GM12874 (cell line): ENCODE results near the gene CA7.

Experiments
- TF ChIP-seq, protein P1 (sequence below): IDR thresholded peaks from 2 replicates; pipeline ENCODE4 v1.5.1; 2011; ENCODE audit warnings: low read depth, mild to moderate bottlenecking, control low read depth, low read length, moderate library complexity; ENCODE audit not compliant: insufficient read depth

Gene CA7

DNA sequence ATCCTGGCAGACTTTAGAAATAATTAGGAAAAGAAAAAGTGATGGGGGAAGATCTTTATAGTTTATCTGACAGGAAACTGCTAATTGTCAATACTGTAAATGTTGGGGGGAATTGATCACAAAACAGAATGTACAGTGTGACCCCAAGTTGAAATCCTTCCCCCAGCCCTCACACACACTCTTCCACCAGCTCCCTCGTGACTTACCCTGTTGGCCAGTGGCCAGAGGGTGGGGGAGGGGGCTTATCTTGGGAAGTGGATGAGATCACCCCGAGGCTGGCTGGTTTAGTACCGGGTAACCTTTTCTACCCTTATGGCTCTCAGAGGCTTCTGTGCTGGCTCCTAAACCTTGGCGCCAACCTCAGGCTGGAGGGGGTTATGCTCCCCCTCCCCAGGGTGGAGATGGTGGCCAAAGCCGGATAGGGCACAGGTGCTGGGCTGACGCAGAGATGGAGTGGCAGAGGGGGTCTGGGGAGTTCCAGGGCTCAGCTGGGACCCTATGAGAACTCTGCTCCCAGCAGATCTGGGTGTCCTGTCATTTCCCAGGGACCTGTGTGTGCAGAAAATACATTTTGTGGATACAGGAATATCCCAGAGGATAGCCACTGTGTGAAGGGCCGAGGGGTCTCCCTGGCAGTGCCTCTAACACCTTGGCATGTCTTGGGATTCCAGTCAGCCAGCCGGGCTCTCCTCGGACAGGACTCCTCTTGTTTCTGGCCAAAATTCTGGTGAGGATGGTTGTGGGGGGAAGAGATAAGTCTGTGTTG lies 55.9 kb downstream of the CA7 start:
- TF ChIP-seq, protein P1, sequence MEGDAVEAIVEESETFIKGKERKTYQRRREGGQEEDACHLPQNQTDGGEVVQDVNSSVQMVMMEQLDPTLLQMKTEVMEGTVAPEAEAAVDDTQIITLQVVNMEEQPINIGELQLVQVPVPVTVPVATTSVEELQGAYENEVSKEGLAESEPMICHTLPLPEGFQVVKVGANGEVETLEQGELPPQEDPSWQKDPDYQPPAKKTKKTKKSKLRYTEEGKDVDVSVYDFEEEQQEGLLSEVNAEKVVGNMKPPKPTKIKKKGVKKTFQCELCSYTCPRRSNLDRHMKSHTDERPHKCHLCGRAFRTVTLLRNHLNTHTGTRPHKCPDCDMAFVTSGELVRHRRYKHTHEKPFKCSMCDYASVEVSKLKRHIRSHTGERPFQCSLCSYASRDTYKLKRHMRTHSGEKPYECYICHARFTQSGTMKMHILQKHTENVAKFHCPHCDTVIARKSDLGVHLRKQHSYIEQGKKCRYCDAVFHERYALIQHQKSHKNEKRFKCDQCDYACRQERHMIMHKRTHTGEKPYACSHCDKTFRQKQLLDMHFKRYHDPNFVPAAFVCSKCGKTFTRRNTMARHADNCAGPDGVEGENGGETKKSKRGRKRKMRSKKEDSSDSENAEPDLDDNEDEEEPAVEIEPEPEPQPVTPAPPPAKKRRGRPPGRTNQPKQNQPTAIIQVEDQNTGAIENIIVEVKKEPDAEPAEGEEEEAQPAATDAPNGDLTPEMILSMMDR = no peak

DNA sequence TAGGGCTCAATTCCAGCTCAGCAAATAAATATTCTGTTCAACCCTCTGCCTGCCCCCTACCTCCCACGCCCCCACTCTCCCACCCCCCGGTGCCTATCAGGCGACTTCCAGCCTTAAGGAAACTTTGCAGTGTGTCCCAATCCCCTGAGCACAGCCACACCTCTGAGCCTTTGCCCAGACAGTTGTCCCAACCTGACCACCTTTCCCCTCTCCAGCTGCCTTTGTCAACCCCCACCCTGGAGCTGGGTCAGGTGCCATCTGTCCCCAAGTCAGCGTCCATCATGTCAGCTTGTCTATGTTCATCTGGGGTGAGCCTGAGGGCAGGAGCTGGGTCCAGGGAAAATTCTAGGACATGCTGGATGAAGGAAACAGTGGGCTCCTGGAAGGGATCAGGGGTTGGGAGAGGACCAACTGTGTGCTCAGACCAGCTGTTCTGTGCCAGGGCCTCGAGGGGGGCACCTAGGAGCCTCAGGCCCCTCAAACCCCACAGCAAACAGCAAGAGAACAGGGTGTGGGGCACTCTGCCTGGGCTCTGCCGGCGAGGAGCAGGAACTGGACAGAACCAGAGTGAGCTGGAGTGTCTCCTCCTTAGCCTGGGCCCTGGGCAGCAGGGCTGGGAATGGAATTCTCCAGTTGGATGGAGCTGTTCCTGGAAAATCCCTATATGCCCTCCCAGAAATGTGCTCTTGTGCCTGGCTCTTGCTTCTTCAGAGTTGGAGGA lies 56.7 kb downstream of the CA7 start:
- TF ChIP-seq, protein P1 = no peak

DNA sequence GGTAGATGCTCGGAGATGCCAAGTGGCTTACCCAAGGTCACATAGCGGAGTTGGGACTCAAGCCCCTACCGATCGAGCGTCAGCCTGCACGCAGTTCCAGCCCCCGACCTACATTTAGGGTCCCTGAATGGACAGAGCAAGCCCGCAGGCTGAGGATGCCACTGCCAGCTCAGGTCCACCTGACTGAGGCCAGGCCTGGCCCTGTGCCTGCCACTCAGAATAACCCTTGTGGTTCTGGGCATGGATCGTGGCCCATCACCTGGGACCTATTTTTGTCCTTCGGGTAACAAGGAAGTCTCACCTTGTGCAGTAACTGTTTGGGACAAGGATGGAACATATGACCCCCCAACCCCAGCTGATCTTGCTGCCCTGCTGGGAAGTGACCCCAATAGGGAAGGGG lies 57.4 kb downstream of the CA7 start:
- TF ChIP-seq, protein P1 = no peak

DNA sequence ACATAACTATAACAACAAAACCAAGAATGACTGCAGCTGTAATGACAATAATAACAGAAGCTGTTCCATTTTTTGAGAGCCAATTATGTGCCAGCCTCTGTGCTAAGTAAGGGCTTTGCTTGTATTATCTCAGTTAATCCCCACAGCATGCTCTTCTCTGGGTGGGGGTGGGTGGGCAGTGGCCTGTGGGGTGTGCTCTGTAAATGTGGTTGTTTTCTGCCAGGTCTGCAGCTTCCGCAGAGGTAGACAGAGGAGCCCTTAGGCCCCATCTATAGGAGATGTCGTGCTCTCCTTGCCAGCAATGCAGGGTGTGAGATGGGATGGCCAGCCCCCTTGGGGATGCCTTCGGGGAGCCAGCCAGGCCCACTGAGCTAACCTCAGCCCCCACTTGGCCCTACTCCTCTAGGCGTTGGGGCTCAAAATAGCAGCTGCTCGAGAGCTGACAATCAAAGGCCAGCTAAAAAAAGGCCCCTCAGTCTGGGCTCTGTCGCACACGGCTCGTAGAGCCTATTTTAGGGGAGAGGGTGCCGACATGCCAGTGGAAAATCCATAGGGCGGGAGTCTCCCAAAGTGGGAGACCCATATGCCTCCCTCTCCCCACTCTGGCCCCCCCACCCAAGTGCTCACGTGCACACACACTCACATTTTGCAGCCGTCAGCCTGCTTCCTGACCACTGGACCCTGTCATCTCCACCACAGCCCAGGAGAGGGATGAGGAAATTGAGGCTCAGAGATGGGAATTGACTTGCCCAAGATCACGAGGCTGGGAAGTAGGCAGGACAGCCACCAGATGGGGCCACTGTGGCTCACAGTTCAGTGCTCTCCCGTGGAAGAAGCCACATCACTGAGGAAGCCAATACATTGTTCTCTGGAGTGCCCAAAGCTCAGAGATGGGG lies 58.7 kb downstream of the CA7 start:
- TF ChIP-seq, protein P1 = no peak
